ENCODE measurements around the gene VPS33B.

The VPS33B gene

GRCh38 chr15:90949979-90950675 lies 72.3 kb downstream of the VPS33B start:
- no peak for DNase-seq (ENCODE audit: low spot score)
